HG02938 (cell line): ENCODE measurements around the gene VAC14.
A peak's percentile ranks its signal among the peaks of the same experiment; 100 is the strongest.
"Not testable (repeated sequence)": the region's sequence is repeated elsewhere in the genome, so short reads cannot be mapped to it uniquely, and the experiment has no call there.

Experiments used
- ATAC-seq: cut with Tn5 transposase; IDR thresholded peaks from one replicate; pipeline ENCODE4 v1.9.1; 2021; ENCODE audit warnings: mild to moderate bottlenecking, moderate library complexity; ENCODE audit not compliant: unreplicated experiment

VAC14 gene

DNA sequence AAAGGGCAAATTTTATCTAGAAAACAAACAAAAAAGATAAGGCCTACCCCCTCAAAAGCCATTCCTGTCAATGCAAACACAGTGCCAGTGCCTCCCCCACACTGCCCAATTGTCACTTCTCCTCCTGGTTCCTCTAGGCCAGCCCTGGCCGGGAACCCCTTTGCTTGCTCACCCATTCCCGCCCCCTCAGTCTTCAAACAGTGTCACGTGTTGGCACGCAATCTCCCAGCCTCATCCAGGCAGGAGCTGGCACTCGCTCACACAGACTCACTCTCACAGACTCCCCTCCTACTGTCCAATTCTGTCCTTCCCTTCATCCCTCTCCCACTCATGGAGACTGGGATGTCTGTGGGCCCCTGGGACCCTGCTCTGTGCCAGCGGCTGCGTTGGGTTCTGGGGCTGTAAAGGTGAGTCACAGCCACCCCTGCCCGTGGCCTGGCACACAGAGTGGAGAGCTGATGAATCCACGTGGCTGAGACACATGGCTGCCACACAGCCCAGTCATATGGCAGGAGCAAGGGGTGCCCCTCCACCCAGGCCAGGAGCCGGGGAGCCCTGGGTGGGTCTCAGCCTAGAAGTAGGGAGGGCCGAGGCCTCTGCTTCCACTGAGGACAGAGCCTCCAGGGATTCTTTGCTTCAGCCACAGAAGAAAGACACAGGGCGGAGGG is 54.8 kb downstream of the VAC14 start:
- no peak for ATAC-seq

- ATAC-seq = no peak
Observed at GRCh38 chr16:70745536-70746025, 55.4 kb downstream of the VAC14 start.

GRCh38 chr16:70744366-70744765 is 56.6 kb downstream of the VAC14 start:
- no peak for ATAC-seq

DNA sequence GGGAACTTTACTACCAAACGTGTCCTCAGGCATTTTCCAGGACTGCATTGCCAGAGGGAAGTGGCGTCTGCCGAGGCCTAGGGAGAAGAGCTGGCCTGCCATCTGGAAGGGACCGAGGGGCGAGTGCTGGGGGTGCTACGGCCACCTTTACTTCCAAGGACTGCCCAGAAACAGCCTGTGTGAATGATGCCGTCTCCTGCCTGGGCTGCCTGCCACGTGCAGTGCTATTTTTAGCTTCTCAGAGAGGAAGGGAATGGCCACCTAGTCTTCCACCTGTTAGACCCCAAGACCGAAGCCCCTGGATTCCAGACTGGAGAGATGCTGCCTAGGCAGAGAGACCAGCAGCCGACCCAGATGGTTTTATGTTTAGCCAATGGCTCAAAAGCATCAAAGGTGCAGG is 57.2 kb downstream of the VAC14 start:
- ATAC-seq = no peak

- not testable (repeated sequence) for ATAC-seq
Observed at GRCh38 chr16:70742967-70743366, 58.0 kb downstream of the VAC14 start.

GRCh38 chr16:70741783-70742125 is 59.2 kb downstream of the VAC14 start:
- ATAC-seq = no peak

- no peak for ATAC-seq
Observed at GRCh38 chr16:70740914-70741782, 59.8 kb downstream of the VAC14 start.

GRCh38 chr16:70740174-70740913 is 60.6 kb downstream of the VAC14 start:
- ATAC-seq = no peak

DNA sequence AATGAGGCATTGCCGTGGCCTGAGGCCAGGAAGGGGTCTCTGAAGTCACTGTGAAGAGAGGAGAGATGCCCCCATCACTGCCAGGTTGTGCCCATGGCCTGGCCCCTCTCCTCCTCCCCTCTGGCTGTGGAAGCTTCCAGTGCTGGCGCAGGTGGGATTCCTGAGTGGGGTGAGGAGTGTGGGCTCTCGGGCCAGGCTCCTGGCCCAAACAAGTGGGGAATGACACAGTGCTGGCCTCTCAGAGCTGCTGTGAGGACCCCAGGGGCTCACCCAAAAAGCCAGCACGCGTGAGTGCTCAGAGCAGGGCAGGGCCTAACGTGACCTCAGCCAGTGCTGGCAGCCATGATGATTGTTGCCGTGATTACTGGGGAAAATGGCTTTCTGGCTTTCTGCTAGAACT is 61.6 kb downstream of the VAC14 start:
- ATAC-seq = no peak

DNA sequence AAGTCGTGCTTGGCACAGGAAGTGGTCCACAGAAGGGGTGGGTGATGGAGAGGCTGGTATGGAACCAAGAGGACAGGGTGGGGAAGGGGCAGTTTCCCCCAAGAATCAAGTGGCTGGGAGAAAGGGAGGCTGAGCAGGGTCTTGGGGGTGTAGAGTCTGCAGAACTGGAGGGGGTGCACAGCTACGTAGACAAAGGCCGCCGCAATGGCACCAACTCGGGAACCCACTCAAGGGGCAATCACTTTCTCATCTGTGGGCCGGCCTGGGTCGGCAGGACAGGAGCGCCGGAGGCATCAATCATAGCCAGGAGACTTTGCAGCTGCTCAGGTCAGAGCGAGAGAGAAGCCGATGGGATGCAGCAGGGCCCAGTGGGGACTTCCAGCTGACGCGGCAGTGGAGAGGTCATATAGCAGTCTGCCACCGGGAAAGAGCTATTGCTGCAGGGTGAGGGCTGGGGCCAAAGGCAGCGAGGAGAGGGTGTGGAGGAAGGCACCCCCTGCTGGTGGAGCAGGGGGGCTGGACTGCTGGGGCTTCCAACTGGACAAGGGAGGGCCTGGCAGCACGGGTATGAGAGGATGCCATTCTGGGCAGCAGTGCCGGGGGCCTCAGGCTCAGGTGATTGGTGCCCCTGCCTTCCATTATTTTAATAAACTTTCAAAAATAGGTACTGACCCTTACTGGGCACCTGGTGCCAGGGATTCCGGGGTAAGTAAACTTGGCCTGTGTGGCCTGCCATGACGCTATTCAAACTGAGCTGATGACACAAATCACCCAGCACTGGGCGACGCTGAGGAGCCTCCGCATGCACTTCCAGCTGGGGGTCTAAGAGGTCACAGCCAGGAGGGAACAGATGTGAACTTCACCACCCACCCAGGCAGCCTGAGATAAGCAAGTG is 62.6 kb downstream of the VAC14 start:
- ATAC-seq = no peak

DNA sequence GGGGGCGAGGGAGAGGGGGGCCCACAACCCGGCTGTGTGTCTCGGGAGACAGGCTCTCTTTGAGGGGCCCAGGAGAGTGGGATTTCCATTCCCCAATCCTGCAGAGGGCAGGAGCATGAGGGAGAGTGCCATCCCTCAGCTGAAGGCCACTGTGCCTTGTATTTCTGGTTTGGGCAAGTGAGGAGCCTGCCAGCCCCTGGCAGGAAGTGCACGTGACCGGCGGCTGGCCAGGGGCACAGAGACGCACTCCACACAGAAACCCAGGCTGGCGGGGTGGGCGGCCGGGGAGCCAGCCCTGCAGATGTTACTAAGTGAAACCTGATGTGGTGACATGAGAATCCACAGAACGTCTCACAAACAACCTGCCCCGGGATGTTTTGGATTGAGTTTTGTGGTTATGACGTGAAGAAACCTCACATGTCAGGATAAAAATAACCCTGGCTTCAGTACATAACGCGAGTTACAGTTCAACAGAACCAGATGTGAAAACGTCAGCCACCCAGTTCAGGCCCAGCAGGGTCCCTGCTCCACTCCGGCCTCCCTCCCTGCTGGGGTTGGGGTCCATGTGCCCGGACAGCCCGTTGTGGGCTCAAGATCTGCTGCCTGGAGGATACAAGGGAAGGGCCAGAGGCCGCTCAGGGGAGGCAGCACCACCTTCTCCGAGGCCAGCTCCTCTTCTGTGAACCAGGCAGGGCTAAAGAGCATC is 63.4 kb downstream of the VAC14 start:
- peak; percentile 90 for ATAC-seq

DNA sequence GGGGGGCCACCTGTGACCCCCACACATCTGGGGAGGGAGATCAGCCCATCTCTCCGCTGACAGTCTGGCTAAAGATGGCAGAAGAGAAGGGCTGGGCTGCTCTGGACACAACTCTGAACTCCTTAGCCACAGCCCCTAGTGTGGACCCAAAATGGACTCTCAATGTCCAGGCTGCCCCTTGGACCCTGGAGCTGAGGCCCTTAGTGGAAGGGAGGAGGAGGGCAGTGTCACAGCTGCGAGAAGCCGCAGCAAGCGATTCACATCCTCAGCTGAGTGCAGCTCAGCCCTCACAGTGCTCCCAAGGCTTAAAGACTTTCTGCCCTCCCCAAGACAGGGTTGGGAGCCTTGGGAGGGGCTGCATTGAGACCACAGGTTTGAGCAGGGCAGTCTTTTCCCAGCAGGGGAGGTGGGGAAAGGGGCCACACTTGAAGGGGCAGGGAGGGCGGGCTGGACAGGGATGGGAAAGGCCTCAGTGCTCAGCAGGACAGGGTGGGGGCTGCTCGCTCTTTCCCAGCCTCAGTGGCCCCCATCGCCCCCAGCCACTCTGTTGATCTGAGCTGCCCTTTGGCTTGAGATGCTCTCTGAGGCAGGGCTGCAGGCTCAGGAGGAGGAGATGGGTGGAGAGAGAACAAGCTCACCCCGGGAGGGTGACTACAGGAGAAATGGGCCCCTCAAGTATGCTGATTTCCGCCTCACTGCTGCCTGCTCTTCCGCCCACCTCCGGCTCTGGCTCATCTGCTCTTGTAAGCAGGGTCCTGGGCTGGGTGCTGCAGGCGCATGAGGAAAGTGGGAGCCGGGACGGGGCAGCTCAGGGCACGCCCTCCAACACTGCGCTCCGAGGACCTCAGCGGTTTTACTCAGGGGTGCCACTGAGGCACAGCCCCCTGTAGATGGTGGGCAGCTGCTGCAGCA is 64.2 kb downstream of the VAC14 start:
- ATAC-seq = no peak

- ATAC-seq = no peak
Observed at GRCh38 chr16:70735141-70735979, 65.6 kb downstream of the VAC14 start.

DNA sequence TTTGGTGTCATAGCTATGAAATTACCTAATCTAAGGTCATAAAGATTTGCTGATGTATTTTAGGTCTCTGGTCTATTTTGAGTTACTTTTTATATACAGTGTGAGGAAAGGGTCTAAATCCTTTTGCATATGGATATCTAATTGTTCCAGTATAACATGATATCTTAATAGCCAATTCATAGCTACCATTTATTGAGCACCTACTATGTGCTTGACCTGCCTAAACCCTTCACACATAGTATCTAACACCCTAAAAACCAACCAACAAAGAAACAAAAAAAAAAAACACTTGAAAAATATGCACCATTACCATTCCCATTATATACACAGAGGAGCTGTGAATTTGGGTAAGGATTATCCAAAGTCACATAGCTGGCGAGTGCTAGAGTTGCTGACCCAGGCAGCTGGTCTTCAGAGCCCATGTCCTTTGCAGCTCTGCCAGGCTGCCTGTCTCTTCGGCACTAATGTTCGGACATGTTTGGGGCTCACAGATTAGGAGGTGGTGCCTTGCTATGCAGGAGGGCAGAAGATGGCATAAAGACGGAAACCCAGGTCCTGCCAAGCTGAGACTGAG is 66.3 kb downstream of the VAC14 start:
- no peak for ATAC-seq

DNA sequence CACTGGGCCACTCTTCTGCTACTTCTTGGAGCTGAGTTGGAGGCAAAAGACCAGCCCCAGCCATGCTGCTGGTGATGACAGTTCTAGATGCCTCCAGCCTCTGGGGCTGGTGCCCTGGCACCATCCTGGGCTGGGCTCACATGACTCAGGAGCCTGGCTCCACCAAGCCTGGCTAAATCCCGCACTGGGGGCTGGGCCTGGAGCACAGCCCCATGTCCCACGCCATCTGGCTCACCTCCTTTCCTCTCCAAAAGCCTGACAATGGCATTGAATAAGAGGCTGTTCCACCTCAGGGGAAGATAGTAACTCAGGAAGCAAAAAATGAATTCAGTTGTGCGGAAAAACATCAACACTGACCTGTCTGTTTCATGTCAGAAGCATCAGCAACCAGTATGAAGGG is 70.0 kb downstream of the VAC14 start:
- no peak for ATAC-seq

GRCh38 chr16:70730031-70730430 is 70.9 kb downstream of the VAC14 start:
- ATAC-seq = no peak

DNA sequence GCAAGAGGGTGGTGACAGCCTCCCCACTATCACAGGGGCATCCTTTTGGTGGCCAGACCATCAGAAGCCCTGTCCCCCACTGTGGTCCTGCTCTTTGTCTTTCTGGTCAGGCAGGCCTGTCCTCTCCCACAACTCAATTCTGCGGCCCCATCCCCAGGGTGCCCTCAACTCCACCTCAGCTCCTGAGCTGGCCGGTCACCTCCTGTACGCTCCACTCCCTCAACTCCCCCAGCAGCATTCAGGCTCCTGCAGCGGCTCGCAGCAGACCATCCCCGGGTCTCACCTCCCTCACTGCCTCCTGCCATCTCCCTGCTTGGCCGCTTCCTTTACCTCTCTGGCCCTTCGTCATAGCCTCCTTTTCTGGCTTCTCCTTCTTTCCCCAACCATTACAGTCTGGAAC is 71.7 kb downstream of the VAC14 start:
- ATAC-seq = no peak

GRCh38 chr16:70728150-70728549 is 72.8 kb downstream of the VAC14 start:
- no peak for ATAC-seq
